Stimulated activated CD4-positive, alpha-beta T cell treated with anti-CD3 and anti-CD28 coated beads, TNF-alpha, amount 100 ng/mL, for 4 hours (primary cell): ENCODE results near the gene DUSP1.

Experiments used
- DNase-seq, 3 experiments: peaks; one replicate each; pipeline ENCODE4 v3.0.0-alpha.2; 2020; ENCODE audit warnings: low read depth in 3 of 3

Gene DUSP1

GRCh38 chr5:172777881-172778814, 7.2 kb upstream of the DUSP1 start:
- no peak for DNase-seq

DNA sequence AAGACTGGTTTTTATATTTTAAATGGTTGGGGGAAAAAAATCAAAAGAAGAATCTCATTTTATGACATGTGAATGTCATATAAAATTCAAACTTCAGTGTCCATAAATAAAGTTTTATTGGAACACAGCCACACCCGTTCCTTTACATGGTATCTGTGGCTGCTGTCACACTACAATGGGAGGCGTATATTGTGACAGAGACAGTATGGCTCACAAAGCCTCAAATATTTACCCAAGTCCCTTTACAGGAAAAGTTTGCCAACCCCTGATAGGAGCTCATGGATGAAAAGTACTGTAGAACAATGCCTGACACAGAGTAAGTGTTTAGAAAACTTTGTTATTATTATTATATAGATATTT, 5.2 kb upstream of the DUSP1 start:
- no peak for DNase-seq

DNA sequence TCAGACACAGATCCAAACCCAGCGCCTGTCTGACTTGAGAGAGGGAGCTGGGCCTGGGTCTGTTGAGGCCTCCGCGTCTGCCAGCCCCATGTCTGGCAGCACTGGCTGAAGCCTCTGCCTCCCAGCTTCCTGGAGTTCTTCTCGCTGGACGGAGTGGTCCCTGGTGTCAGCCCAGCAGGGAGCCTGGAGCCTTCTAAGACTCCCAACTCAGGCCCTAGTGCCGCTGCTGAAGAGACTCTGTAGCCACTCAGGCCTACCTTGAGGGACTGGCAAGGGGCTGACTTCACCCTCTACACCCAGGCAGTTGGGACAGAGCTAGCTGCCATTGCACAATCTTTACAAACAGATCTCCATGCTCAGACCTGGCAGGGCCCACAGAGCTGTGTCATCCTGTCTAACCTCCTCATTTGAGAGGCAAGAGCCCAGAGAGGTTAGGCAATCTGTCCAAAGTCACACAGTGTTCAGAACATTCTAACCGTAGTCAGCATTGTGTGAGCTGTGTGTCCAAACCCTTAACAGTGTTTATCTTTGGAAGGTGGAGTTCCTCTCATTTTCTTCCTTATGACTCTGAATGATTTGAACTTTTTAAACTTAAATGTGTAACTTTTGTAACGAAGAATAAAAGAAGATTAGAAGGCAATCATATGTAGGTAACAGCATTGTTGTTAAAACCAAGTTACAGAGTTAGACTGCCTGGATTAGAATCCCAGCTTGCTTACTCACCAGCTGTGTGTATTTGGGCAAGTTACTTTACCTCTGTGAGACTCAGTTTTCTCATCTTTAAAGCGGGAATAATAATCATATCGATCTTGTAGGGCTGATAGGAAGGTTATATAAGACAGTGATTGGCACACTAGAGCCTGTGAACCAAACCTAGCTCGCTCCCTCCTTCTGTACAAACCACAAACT, 4.6 kb upstream of the DUSP1 start:
- DNase-seq: no peak

- no peak for DNase-seq
Observed at GRCh38 chr5:172774561-172775315, 3.7 kb upstream of the DUSP1 start.

- no peak for DNase-seq
Observed at GRCh38 chr5:172773481-172774469, 2.8 kb upstream of the DUSP1 start.

GRCh38 chr5:172772112-172772906, 1.3 kb upstream of the DUSP1 start:
- DNase-seq: peak; percentile 53 to 66 (median 60)

DNA sequence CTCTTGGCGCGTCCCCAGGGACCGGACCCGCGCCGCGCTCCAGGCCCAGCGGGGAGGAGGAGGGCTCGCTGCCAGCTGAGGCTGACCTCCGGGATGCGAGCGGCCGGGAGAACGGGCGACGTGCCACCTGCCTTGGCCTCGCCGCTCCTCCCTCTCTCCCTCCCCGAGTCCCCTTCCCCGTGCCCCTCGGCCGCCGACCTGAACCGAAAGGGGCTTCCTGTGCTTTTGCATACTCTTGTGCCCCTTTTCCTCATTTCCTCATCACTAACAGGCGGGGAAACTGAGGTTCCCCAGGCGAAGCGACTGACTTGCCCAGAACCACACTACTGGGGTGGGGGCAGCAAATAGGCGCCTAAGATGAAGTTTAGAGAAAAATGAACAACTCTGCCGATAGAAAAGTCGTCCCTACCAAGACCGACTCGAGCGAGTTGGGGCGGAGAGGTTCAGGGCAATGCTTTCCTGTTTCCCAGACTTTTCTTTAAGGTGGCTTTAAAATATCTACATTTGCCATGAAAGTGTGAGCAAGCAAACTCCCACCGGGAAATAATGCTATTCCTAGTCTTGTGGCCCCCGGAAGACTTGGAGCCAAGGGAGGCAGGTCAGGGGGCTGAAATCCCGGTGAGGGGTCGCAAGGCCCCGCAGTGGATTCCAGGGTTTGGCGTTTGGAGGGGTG, 580 bp upstream of the DUSP1 start:
- DNase-seq: no peak

GRCh38 chr5:172770374-172770674, 671 bp downstream of the DUSP1 start:
- DNase-seq: peak in 2 of 3 experiments; percentile 17 to 29

DNA sequence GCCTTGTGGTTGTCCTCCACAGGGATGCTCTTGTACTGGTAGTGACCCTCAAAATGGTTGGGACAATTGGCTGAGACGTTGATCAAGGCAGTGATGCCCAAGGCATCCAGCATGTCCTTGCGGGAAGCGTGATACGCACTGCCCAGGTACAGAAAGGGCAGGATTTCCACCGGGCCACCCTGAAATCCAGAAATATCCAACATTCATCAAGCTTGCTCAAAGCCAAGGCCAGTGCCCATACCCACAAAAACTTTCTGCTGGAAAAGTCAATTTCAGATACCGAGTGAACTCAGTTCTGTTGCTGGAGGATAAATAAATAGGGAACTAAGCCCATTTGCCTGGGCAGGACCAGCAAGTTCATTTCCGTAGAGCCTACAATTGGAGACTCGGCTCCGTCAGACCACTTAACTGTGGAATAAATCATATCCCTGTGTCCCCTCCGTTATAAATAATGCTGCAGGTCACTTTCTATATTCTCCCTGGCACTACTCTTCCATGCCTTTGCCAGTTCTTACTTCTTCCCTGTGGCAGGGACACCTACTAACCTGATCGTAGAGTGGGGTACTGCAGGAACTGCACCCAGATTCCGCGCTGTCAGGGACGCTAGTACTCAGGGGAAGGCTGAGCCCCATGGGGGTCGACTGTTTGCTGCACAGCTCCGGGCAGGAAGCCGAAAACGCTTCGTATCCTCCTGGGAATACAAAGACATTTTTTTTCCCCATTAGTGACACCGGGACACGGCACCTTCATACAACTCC, 1.2 kb downstream of the DUSP1 start:
- DNase-seq: no peak

DNA sequence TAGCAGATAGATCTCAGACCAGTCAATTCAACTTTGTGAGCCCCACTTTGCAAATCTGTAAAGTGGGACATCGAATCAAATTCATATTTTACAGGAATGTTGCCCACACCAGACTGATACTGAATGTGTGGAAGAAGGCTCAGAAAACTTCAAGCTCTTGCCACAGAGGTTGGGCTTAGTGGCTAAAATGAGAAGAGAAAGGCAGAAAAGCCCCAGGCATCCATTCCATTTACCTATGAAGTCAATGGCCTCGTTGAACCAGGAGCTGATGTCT, 1.7 kb downstream of the DUSP1 start:
- no peak for DNase-seq

GRCh38 chr5:172768573-172769341, 2.2 kb downstream of the DUSP1 start:
- no peak for DNase-seq

GRCh38 chr5:172768098-172768572, 2.9 kb downstream of the DUSP1 start:
- no peak for DNase-seq

GRCh38 chr5:172766287-172767108, 4.5 kb downstream of the DUSP1 start:
- no peak for DNase-seq

DNA sequence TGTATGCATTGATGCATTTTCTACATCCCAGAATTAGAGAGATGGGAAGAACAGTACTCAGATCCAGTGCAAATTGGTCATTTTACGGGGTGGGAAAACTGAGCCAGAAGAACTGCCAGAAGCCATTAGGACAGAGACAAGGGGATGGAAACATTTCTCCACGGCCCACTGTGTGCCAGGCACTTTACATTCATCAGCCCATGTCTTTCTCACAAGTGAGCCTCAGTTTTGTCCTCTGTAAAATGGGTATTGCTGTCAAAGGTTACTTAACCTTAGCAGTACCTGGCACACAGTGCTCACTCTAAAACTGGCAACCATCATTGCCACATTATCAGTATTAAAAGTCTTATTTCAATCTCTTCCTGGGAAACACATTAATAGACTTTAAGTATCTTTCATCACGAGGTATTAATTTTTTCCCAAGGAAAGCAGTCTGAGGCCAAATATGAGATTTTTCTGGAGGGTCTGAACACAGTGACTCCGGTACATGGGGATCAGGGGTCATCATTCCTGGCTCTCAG, 5.2 kb downstream of the DUSP1 start:
- DNase-seq: no peak

- peak; percentile 50 to 92 (median 79) for DNase-seq
Observed at GRCh38 chr5:172764861-172765765, 5.9 kb downstream of the DUSP1 start.

DNA sequence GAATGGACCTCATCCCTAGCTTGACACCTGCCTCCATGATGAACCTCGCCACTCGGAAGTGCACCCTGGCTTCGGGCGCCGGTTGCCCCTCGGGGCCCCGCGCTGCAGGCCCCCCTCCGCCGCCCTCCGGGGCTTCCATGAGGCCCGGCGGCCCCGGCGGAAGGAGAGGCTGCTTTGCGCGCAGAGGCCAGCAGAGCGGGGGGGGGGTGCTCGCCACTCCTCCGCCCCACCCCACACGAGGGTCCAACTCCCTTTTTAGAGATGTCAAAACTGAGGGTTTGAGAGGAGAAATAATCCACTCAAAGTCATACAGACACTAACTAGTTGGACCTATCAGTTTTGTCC, 7.9 kb downstream of the DUSP1 start:
- DNase-seq: no peak
